ENCODE results near the gene IL17B.

The IL17B gene

DNA sequence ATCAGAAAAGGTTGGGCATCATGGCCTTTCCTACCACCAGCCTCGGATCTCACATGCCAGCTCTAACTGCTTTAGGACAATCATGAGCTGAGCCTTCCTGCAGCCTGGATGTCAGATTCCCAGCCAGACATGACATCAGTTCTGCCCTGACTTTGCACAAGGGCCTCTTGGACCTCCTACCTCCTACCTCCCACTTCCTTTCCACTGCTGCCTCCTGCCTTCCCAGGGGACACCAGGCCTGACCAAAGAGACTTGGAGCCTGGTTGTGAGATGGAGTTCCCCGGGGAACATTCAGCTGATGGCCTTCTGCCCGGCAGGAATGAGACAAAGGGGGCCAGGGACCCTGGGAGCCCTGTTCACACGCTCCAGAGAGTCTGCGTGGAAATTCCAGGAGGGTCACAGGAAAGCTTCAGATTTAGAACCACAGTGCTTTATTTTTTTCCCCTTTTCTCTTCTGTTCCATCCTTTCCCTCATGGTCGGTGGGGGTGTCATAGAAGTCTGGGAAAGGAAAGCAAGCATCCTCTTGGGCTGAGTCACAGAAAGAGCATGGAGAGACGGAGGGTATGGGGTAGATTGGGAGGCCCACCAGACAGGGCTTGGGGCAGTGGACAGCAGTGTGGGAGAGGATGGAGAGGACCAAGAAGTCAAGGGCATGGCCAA, 35.4 kb upstream of the IL17B start:
- WGBS (ENCODE audit: insufficient coverage): 98% methylated on average over 6 of the region's 7 CpGs
- H3K27ac ChIP-seq (ENCODE audit: insufficient read depth in 1 of 2, low read depth in 1 of 2, low read length in 2 of 2, poor library complexity in 1 of 2, severe bottlenecking in 2 of 2): no peak overlapping the region
- H3K27me3 ChIP-seq (replicated peaks in 2 of 5; ENCODE audit: control insufficient read depth in 4 of 5, insufficient read depth in 5 of 5, low read length in 4 of 5): no peaks in the 10 kb centered on the region
- no peak for DNase-seq
- ChIA-PET CTCF (interaction anchor here (0.9 to 2.5 kb wide), 2 partner anchors 19 to 32 kb away, joined by 4 to 14 read pairs; no protein-coding TSS in a partner anchor), POLR2A (no interaction called here)
- no peaks in the 10 kb centered on the region for H3K36me3 ChIP-seq (ENCODE audit: control insufficient read depth in 4 of 4, insufficient read depth in 4 of 4, low read length in 3 of 4)
- H3K9me3 ChIP-seq (ENCODE audit: control extremely low read depth in 1 of 5, control insufficient read depth in 4 of 5, insufficient read depth in 2 of 5, low read depth in 1 of 5, low read length in 4 of 5): no peaks in the 10 kb centered on the region
- peaks cover 0 to 7% (median 0%) of the 10 kb centered on the region in 4 experiments for H3K4me1 ChIP-seq (ENCODE audit: control extremely low read depth in 1 of 4, control insufficient read depth in 4 of 4, insufficient read depth in 4 of 4, low read length in 3 of 4)
- H3K4me3 ChIP-seq (ENCODE audit: control insufficient read depth in 1 of 7, extremely low read depth in 1 of 7, insufficient read depth in 4 of 7, low read depth in 2 of 7, low read length in 6 of 7): no peak overlapping the region

DNA sequence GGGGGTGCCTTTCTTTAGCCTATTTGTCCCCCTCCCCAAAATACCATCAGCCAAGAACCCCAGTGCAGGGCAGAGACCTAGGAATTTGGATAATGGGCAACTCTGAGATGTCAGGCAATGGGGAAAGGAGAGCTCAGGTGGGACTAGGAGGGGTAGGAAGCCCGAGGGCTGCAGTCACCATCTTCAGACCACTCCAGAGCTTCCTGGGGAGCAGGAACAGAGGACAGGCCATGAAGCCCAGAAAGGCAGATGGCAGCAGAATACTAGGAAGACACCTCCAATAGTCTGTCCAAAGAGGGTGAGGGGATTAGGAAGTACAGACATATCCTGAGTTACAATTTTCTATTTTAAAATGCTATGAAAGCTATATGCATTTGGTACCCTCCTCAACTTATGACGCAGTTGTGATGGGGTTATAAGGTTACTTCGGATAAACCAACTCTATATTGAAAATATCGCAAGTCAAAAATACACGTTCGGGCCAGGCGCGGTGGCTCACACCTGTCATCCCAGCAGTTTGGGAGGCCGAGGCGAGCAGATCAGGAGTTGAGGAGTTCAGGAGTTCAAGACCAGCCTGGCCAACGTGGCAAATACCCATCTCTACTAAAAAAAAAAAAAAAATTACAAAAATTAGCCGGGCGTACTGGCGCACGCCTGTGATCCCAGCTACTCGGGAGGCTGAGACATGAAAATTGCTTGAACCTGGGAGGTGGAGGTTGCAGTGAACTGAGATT, 34.6 kb upstream of the IL17B start:
- 100% methylated on average over 10 of the region's 16 CpGs for WGBS (ENCODE audit: insufficient coverage)
- H3K27ac ChIP-seq (ENCODE audit: insufficient read depth in 1 of 2, low read depth in 1 of 2, low read length in 2 of 2, poor library complexity in 1 of 2, severe bottlenecking in 2 of 2): no peak overlapping the region
- no peaks in the 10 kb centered on the region for H3K27me3 ChIP-seq (replicated peaks in 2 of 5; ENCODE audit: control insufficient read depth in 4 of 5, insufficient read depth in 5 of 5, low read length in 4 of 5)
- no peaks in the 10 kb centered on the region for H3K9me3 ChIP-seq (ENCODE audit: control extremely low read depth in 1 of 5, control insufficient read depth in 4 of 5, insufficient read depth in 2 of 5, low read depth in 1 of 5, low read length in 4 of 5)
- H3K36me3 ChIP-seq (ENCODE audit: control insufficient read depth in 4 of 4, insufficient read depth in 4 of 4, low read length in 3 of 4): no peaks in the 10 kb centered on the region
- POLR2A ChIA-PET: no interaction called here
- CTCF ChIA-PET: interaction anchor here (0.6 to 2.5 kb wide), 8 partner anchors 9 to 145 kb away, joined by 3 to 14 read pairs (median 3); no protein-coding TSS in a partner anchor
- no peak overlapping the region for H3K4me3 ChIP-seq (ENCODE audit: control insufficient read depth in 1 of 7, extremely low read depth in 1 of 7, insufficient read depth in 4 of 7, low read depth in 2 of 7, low read length in 6 of 7)
- DNase-seq: no peak
- H3K4me1 ChIP-seq (ENCODE audit: control extremely low read depth in 1 of 4, control insufficient read depth in 4 of 4, insufficient read depth in 4 of 4, low read length in 3 of 4): peaks cover 0 to 6% (median 0%) of the 10 kb centered on the region in 4 experiments

DNA sequence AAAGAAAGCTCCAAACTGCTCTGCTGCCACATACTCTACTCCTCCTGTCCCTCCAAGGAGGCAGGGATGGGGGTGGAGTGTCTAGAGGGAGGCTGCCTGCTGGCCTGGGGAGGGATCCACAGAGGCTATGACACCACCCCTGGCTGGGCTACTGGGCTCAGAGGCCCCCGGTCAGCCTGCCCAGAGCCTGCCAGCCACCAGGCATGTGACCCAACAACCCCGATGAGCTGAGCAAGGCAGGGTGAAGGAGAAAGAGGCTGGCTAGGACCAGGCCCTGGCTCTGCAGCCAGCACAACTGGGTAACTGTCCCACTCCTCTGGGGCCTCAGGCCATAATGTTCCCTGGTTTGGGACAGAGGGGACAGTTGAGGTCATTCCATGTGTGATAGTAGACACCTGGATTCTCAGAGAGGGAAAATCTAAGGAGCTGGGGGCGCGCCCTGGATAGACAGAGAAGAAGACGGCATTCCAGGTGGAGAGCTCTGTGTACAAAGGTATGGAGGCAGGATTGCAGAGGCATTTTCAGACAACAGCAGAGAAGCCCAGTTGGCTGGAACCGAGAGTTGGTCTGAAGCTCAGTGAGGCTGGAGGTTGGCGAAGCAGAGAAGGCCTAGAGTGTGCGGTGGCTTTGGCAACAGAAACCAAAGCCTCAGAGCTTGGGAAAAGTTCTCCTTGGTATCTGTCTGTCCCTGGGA, 33.8 kb upstream of the IL17B start:
- Histone ChIP-seq H3K9me3 (ENCODE audit: control extremely low read depth in 1 of 5, control insufficient read depth in 4 of 5, insufficient read depth in 2 of 5, low read depth in 1 of 5, low read length in 4 of 5) (no peaks in the 10 kb centered on the region), H3K4me3 (ENCODE audit: control insufficient read depth in 1 of 7, extremely low read depth in 1 of 7, insufficient read depth in 4 of 7, low read depth in 2 of 7, low read length in 6 of 7) (no peak overlapping the region), H3K27ac (ENCODE audit: insufficient read depth in 1 of 2, low read depth in 1 of 2, low read length in 2 of 2, poor library complexity in 1 of 2, severe bottlenecking in 2 of 2) (no peak overlapping the region), H3K27me3 (replicated peaks in 2 of 5; ENCODE audit: control insufficient read depth in 4 of 5, insufficient read depth in 5 of 5, low read length in 4 of 5) (no peaks in the 10 kb centered on the region), H3K4me1 (ENCODE audit: control extremely low read depth in 1 of 4, control insufficient read depth in 4 of 4, insufficient read depth in 4 of 4, low read length in 3 of 4) (peaks cover 0 to 6% (median 0%) of the 10 kb centered on the region in 4 experiments), H3K36me3 (ENCODE audit: control insufficient read depth in 4 of 4, insufficient read depth in 4 of 4, low read length in 3 of 4) (no peaks in the 10 kb centered on the region)
- DNase-seq: no peak
- WGBS (ENCODE audit: insufficient coverage): 99% methylated on average over 8 of the region's 8 CpGs
- ChIA-PET POLR2A (no interaction called here), CTCF (interaction anchor here (0.6 to 2.5 kb wide), 10 partner anchors 10 to 144 kb away, joined by 3 to 14 read pairs (median 3); no protein-coding TSS in a partner anchor)

DNA sequence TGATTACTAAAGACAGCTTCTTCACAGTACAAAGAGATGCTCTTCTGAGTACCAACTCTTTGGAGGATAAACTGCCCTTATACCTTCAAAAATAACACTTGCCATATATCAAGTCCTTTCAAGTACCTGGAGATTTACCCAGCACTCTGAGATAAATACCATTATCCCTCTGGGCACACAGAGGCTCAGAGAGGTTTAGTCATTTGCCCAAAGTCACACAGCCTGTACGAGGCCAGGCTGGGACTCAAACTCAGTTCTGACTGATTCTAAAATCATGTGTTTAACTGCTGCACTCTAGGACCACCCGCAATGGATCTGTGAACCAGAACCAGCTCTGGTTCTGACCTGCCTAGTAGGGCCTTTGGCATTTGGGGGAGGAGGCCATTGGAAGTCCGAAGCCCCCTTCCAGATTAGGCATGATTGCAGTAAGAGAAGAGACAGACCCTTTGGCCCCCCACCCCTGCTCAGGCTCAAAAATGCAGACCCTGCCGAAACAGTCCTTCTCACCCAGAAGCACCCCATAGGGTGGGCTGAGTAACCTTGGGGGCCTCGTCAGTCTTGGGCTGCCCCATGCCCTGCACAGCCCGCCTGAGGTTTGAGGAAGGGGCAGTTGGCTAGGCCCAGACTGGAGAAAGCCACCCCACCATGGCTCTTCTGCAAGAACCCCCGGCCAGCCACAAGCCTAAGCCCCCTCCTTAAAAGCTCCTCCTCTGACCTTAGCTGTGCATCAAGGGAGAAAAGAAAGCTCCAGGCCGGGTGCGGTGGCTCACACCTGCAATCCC, 32.8 kb upstream of the IL17B start:
- ChIA-PET POLR2A (no interaction called here), CTCF (interaction anchor here (1.5 to 2.5 kb wide), 5 partner anchors 11 to 41 kb away, joined by 3 to 14 read pairs (median 4); no protein-coding TSS in a partner anchor)
- WGBS (ENCODE audit: insufficient coverage): 94% methylated on average over 6 of the region's 9 CpGs
- H3K27me3 ChIP-seq (replicated peaks in 2 of 5; ENCODE audit: control insufficient read depth in 4 of 5, insufficient read depth in 5 of 5, low read length in 4 of 5): no peaks in the 10 kb centered on the region
- H3K27ac ChIP-seq (ENCODE audit: insufficient read depth in 1 of 2, low read depth in 1 of 2, low read length in 2 of 2, poor library complexity in 1 of 2, severe bottlenecking in 2 of 2): no peak overlapping the region
- no peaks in the 10 kb centered on the region for H3K36me3 ChIP-seq (ENCODE audit: control insufficient read depth in 4 of 4, insufficient read depth in 4 of 4, low read length in 3 of 4)
- H3K4me1 ChIP-seq (ENCODE audit: control extremely low read depth in 1 of 4, control insufficient read depth in 4 of 4, insufficient read depth in 4 of 4, low read length in 3 of 4): no peaks in the 10 kb centered on the region
- no peaks in the 10 kb centered on the region for H3K9me3 ChIP-seq (ENCODE audit: control extremely low read depth in 1 of 5, control insufficient read depth in 4 of 5, insufficient read depth in 2 of 5, low read depth in 1 of 5, low read length in 4 of 5)
- no peak for DNase-seq
- H3K4me3 ChIP-seq (ENCODE audit: control insufficient read depth in 1 of 7, extremely low read depth in 1 of 7, insufficient read depth in 4 of 7, low read depth in 2 of 7, low read length in 6 of 7): no peak overlapping the region

DNA sequence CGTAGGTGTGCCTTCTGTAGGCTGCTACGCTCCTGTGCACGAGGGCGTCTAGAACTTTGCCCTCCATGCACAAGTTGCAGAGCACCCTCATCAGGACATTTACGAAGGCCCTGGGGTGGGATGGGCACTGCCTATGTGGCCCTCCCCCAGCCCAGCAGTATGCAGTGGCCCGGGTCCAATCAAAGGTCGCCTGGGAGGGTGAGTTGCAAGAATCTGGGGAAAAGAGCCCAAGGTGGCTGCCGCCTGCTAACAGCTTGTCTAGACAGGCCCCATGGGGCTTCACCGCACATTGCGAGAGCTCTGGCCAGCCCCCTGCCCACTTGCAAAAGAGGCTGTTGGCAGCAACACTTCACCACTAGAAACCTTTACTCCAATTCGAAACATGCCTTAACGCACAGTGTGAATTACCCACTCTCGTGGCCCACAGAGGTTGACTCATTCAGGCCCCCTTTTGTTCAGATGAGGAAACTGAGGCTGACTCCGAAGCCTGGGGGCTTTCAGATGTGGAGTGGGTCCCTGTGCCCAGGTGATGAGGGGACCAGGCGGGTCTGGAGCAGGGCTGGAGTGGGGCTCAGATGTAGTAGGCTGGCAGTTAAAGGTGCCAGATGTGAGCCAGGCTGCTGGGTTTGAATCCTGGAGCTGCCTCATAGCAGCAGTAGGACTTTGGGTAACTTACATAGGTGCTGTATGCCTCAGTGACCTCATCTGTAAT, 31.8 kb upstream of the IL17B start:
- ChIA-PET POLR2A (no interaction called here), CTCF (interaction anchor here (1.6 kb wide), 1 partner anchor 43 kb away, joined by 4 read pairs; no protein-coding TSS in a partner anchor)

DNA sequence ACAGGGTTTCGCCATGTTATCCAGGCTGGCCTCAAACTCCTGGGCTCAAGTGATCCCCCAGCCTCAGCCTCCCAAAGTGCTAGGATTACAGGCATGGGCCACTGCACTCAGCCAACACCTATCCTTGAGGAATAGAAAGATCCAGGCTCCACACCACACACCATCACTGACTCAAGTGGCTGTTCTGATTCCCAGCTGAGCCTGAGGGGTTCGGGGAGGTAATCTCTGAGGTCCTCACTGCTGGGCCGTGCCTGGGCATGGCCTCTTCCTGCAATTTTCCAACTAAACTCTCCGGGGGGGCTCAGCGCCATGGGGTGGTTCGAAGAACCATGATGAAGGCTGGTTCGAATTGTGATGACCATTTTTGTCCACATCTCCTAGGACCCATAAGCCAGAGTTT, 31.0 kb upstream of the IL17B start:
- no peaks in the 10 kb centered on the region for H3K9me3 ChIP-seq (ENCODE audit: control extremely low read depth in 1 of 5, control insufficient read depth in 4 of 5, insufficient read depth in 2 of 5, low read depth in 1 of 5, low read length in 4 of 5)
- no peaks in the 10 kb centered on the region for H3K4me1 ChIP-seq (ENCODE audit: control extremely low read depth in 1 of 4, control insufficient read depth in 4 of 4, insufficient read depth in 4 of 4, low read length in 3 of 4)
- no peak overlapping the region for H3K27ac ChIP-seq (ENCODE audit: insufficient read depth in 1 of 2, low read depth in 1 of 2, low read length in 2 of 2, poor library complexity in 1 of 2, severe bottlenecking in 2 of 2)
- no peaks in the 10 kb centered on the region for H3K36me3 ChIP-seq (ENCODE audit: control insufficient read depth in 4 of 4, insufficient read depth in 4 of 4, low read length in 3 of 4)
- H3K27me3 ChIP-seq (replicated peaks in 2 of 5; ENCODE audit: control insufficient read depth in 4 of 5, insufficient read depth in 5 of 5, low read length in 4 of 5): no peaks in the 10 kb centered on the region
- DNase-seq: no peak
- POLR2A ChIA-PET: no interaction called here
- no peak overlapping the region for H3K4me3 ChIP-seq (ENCODE audit: control insufficient read depth in 1 of 7, extremely low read depth in 1 of 7, insufficient read depth in 4 of 7, low read depth in 2 of 7, low read length in 6 of 7)
- 95% methylated on average over 7 of the region's 7 CpGs for WGBS (ENCODE audit: insufficient coverage)
- CTCF ChIA-PET: interaction anchor here (0.7 to 1.6 kb wide), 3 partner anchors 19 to 42 kb away, joined by 4 read pairs; no protein-coding TSS in a partner anchor

More for the DNA sequence above, 31.8 kb upstream of the IL17B start:
- Histone ChIP-seq H3K36me3 (ENCODE audit: control insufficient read depth in 4 of 4, insufficient read depth in 4 of 4, low read length in 3 of 4) (no peaks in the 10 kb centered on the region), H3K4me1 (ENCODE audit: control extremely low read depth in 1 of 4, control insufficient read depth in 4 of 4, insufficient read depth in 4 of 4, low read length in 3 of 4) (no peaks in the 10 kb centered on the region), H3K27me3 (replicated peaks in 2 of 5; ENCODE audit: control insufficient read depth in 4 of 5, insufficient read depth in 5 of 5, low read length in 4 of 5) (no peaks in the 10 kb centered on the region), H3K4me3 (ENCODE audit: control insufficient read depth in 1 of 7, extremely low read depth in 1 of 7, insufficient read depth in 4 of 7, low read depth in 2 of 7, low read length in 6 of 7) (no peak overlapping the region), H3K9me3 (ENCODE audit: control extremely low read depth in 1 of 5, control insufficient read depth in 4 of 5, insufficient read depth in 2 of 5, low read depth in 1 of 5, low read length in 4 of 5) (no peaks in the 10 kb centered on the region), H3K27ac (ENCODE audit: insufficient read depth in 1 of 2, low read depth in 1 of 2, low read length in 2 of 2, poor library complexity in 1 of 2, severe bottlenecking in 2 of 2) (no peak overlapping the region)
- 97% methylated on average over 12 of the region's 15 CpGs for WGBS (ENCODE audit: insufficient coverage)
- DNase-seq: no peak
